CD4-positive, alpha-beta T cell (primary cell): ENCODE data around the gene CTSD. TPM values are rescaled to one million over a fixed set of nuclear protein-coding genes. Genes with fewer than 3 reads are reported as not detected.
"Not testable (repeated sequence)": the region's sequence is repeated elsewhere in the genome, so short reads cannot be mapped to it uniquely, and the experiment has no call there.

Experiments used
- ATAC-seq: fragments of 200-7000 bp; cut with Tn5 transposase; one replicate; pipeline ENCODE4 v1.10.0; 2022; ENCODE audit warnings: mild to moderate bottlenecking; ENCODE audit not compliant: poor library complexity
- CTCF ChIA-PET: fragments of 350-600 bp; sonication (Branson Sonifier 250); formaldehyde crosslinking; loops from one replicate; lab custom pipeline; 2021; ENCODE audit warnings: antibody characterized with exemption, inconsistent platforms; lab: Charles Lee
- POLR2A ChIA-PET: fragments of 350-600 bp; sonication (Branson Sonifier 250); formaldehyde crosslinking; loops from one replicate; lab custom pipeline; 2021; ENCODE audit warnings: antibody characterized with exemption, inconsistent platforms; lab: Charles Lee
- DNase-seq, 14 experiments: peaks; one replicate each; pipeline ENCODE4 v3.0.0-alpha.2; 2013 to 2020; ENCODE audit warnings: mixed read lengths in 2 of 14
- H3K27ac ChIP-seq, 2 donors: one replicate each; pipeline versions ENCODE4 v1.5.1 to v1.7.0; 2013; ENCODE audit warnings: low read length in 2 of 2, low read depth in 1 of 2, mild to moderate bottlenecking in 1 of 2
- H3K27me3 ChIP-seq, 2 experiments: 1 replicate in 1 of 2; 2 replicates in 1 of 2; pipeline versions ENCODE4 v1.6.1 to v1.7.0; 2013; ENCODE audit warnings: low read length in 2 of 2, control low read depth in 1 of 2, mild to moderate bottlenecking in 1 of 2, moderate library complexity in 1 of 2; ENCODE audit not compliant: insufficient read depth in 2 of 2, control insufficient read depth in 1 of 2
- H3K36me3 ChIP-seq: one replicate; pipeline ENCODE4 v1.6.1; 2013; ENCODE audit warnings: low read length, control low read depth; ENCODE audit not compliant: insufficient read depth
- H3K4me1 ChIP-seq: one replicate; pipeline ENCODE4 v1.6.1; 2013; ENCODE audit warnings: low read length, control low read depth; ENCODE audit not compliant: insufficient read depth
- H3K4me3 ChIP-seq: one replicate; pipeline ENCODE4 v1.5.1; 2013; ENCODE audit warnings: mild to moderate bottlenecking, low read length, moderate library complexity
- H3K9me3 ChIP-seq, 2 experiments: 1 replicate in 1 of 2; 2 replicates in 1 of 2; pipeline versions ENCODE4 v1.6.1 to v1.7.0; 2013; ENCODE audit warnings: low read length in 2 of 2, mild to moderate bottlenecking in 2 of 2, control low read depth in 1 of 2, moderate library complexity in 1 of 2; ENCODE audit not compliant: control insufficient read depth in 1 of 2, insufficient read depth in 1 of 2
- H3K27ac Mint-ChIP-seq: one replicate; pipeline ENCODE4 v1.8.0; 2020; ENCODE audit warnings: mixed read lengths
- H3K27me3 Mint-ChIP-seq: one replicate; pipeline ENCODE4 v1.8.0; 2021; ENCODE audit warnings: mixed read lengths
- H3K36me3 Mint-ChIP-seq: one replicate; pipeline ENCODE4 v1.8.0; 2021; ENCODE audit warnings: low read depth, mixed read lengths
- H3K4me1 Mint-ChIP-seq: one replicate; pipeline ENCODE4 v1.8.0; 2021; ENCODE audit warnings: low read depth, mixed read lengths
- H3K4me3 Mint-ChIP-seq: one replicate; pipeline ENCODE4 v1.8.0; 2020; ENCODE audit warnings: mild to moderate bottlenecking, mixed read lengths
- H3K9me3 Mint-ChIP-seq: one replicate; pipeline ENCODE4 v1.8.0; 2020; ENCODE audit warnings: mixed read lengths
- intact Hi-C, 2 experiments: fragments of 100-400 bp; cut with DNase I in 1 of 2; cut with micrococcal nuclease in 1 of 2; formaldehyde crosslinking; loops; one replicate each; pipeline versions ENCODE4 v1.15.1 to v1.9.0; 2023 to 2025; cut with DNase I, micrococcal nuclease
- total RNA-seq, 174 experiments: library from RNA in 2 of 174; stranded (reverse) in 2 of 174; gene quantifications; one replicate each; pipeline ENCODE4 v1.2.3 and lab custom pipeline; 2021 to 2026
- TF ChIP-seq, protein P1 (sequence below): fragments of 200-600 bp; IDR thresholded peaks from one replicate; pipeline ENCODE4 v1.8.0; 2022; ENCODE audit warnings: antibody characterized with exemption, mild to moderate bottlenecking

The CTSD gene
- total RNA-seq, 2 experiments from 2014 or later = 63.3 to 71.3 TPM

DNA sequence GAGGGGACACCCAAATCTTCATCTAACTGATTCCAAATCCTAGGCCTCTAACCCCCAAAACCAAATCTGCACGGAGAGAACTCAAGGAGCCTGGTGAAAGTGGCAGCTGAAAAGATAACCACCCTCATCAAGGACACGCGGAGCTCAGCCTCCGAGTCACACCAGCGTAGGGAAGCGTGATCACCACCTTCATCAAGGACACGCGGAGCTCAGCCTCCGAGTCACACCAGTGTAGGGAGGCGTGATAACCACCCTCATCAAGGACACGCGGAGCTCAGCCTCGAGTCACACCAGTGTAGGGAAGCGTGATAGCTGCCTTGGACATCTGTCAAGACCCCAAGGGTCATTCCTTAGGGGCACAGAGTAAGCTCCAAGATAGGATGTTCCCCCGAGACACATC, 41.8 kb upstream of the CTSD start:
- Histone ChIP-seq H3K4me3 (no peak overlapping the region), H3K27ac (no peak overlapping the region), H3K9me3 (no peaks in the 10 kb centered on the region), H3K27me3 (peaks cover 0 to 4% of the 10 kb centered on the region in 2 experiments), H3K4me1 (no peaks in the 10 kb centered on the region), H3K36me3 (no peaks in the 10 kb centered on the region)
- Mint-ChIP-seq H3K4me3 (no peak overlapping the region), H3K4me1 (no peaks in the 10 kb centered on the region), H3K9me3 (no peaks in the 10 kb centered on the region), H3K27ac (no peak overlapping the region), H3K27me3 (peaks cover 30% of the 10 kb centered on the region), H3K36me3 (no peaks in the 10 kb centered on the region)
- ChIA-PET POLR2A (interaction anchor here (0.8 kb wide), 1 partner anchor 153 kb away, joined by 3 read pairs; no protein-coding TSS in a partner anchor), CTCF (no interaction called here)
- TF ChIP-seq, protein P1, sequence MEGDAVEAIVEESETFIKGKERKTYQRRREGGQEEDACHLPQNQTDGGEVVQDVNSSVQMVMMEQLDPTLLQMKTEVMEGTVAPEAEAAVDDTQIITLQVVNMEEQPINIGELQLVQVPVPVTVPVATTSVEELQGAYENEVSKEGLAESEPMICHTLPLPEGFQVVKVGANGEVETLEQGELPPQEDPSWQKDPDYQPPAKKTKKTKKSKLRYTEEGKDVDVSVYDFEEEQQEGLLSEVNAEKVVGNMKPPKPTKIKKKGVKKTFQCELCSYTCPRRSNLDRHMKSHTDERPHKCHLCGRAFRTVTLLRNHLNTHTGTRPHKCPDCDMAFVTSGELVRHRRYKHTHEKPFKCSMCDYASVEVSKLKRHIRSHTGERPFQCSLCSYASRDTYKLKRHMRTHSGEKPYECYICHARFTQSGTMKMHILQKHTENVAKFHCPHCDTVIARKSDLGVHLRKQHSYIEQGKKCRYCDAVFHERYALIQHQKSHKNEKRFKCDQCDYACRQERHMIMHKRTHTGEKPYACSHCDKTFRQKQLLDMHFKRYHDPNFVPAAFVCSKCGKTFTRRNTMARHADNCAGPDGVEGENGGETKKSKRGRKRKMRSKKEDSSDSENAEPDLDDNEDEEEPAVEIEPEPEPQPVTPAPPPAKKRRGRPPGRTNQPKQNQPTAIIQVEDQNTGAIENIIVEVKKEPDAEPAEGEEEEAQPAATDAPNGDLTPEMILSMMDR = no peak
- DNase-seq (no peak), ATAC-seq (no peak)
- intact Hi-C loops = no loop called here

DNA sequence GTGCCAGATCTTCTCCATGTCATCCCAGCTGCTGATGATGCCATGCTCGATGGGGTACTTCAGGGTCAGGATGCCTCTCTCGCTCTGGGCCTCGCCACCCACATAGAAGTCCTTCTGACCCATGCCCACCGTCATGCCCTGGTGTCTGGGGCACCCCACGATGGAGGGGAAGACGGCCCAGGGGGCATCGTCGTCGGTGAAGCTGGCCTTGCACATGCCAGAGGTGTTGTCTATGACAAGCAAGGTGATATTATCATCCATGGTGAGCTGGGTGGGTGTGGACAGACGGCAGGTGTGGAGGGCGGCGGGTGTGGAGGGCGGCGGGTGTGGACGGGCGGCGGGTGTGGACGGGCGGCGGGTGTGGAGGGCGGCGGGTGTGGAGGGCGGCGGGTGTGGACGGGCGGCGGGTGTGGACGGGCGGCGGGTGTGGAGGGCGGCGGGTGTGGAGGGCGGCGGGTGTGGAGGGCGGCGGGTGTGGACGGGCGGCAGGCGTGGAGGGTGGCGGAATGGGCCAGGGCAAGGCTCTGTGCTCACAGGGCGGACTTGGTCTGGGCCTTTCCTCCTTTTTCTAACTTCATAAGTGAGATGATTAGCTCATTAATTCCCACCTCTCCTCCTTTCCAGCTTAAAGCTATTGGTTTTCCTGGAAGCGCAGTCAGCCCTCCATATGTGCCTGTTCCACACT, 40.2 kb upstream of the CTSD start:
- H3K36me3 ChIP-seq, CTCF ChIA-PET, intact Hi-C loops: not testable (repeated sequence)

DNA sequence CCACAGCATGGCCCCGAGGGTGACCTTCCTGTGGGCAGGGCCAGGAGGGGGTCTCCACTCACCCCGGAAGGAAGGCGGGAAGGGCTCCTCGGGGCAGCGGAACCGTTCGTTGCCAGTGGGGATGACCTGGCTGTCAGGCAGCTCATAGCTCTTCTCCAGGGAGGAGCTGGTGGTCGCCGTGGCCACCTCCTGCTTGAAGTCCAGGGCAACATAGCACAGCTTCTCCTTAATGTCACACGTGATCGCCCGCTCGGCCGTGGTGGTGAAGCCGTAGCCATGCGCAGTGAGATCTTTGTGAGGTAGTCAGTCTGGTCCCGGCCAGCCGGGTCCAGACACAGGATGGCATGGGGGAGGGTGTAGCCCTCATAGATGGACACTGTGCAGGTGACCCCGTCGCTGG, 39.5 kb upstream of the CTSD start:
- Mint-ChIP-seq H3K4me1 (no peaks in the 10 kb centered on the region), H3K27ac (no peak overlapping the region), H3K36me3 (no peaks in the 10 kb centered on the region), H3K27me3 (peaks cover 38% of the 10 kb centered on the region), H3K4me3 (no peak overlapping the region), H3K9me3 (no peaks in the 10 kb centered on the region)
- Histone ChIP-seq H3K4me1 (no peaks in the 10 kb centered on the region), H3K36me3 (no peaks in the 10 kb centered on the region), H3K27me3 (peaks cover 0 to 4% of the 10 kb centered on the region in 2 experiments), H3K4me3 (no peak overlapping the region), H3K27ac (no peak overlapping the region), H3K9me3 (no peaks in the 10 kb centered on the region)
- CTCF ChIA-PET = no interaction called here
- TF ChIP-seq, protein P1 = no peak
- ATAC-seq (no peak), DNase-seq (no peak)
- POLR2A ChIA-PET = no interaction called here
- intact Hi-C loops = no loop called here

More for the DNA sequence above, 40.2 kb upstream of the CTSD start:
- H3K4me3 ChIP-seq, H3K9me3 Mint-ChIP-seq, H3K4me3 Mint-ChIP-seq, H3K4me1 Mint-ChIP-seq, H3K27me3 ChIP-seq, H3K27ac ChIP-seq, DNase-seq, H3K9me3 ChIP-seq, H3K36me3 Mint-ChIP-seq, H3K4me1 ChIP-seq, POLR2A ChIA-PET, ATAC-seq, H3K27ac Mint-ChIP-seq: not testable (repeated sequence)
- H3K27me3 Mint-ChIP-seq = peaks cover 32% of the 10 kb centered on the region
